ENCODE data around the gene C5orf34.
"Not testable (repeated sequence)": the region's sequence is repeated elsewhere in the genome, so short reads cannot be mapped to it uniquely, and the experiment has no call there.

Gene C5orf34

GRCh38 chr5:43511062-43511461 is 3.9 kb downstream of the C5orf34 start:
- not testable (repeated sequence) for DNase-seq

- DNase-seq: no peak
These were observed 16.4 kb downstream of the C5orf34 start for GRCh38 chr5:43498581-43498980.

- no peak for DNase-seq
These were observed 17.4 kb downstream of the C5orf34 start for GRCh38 chr5:43497311-43498104.

GRCh38 chr5:43491326-43491725 is 23.6 kb downstream of the C5orf34 start:
- DNase-seq: no peak

GRCh38 chr5:43486353-43486752 is 28.6 kb downstream of the C5orf34 start:
- DNase-seq: no peak

GRCh38 chr5:43485406-43485805 is 29.5 kb downstream of the C5orf34 start:
- no peak for DNase-seq

- DNase-seq: peak; percentile 66
These were observed 30.7 kb downstream of the C5orf34 start for GRCh38 chr5:43484106-43484849.

- peak; percentile 80 for DNase-seq
These were observed 31.4 kb downstream of the C5orf34 start, which contains the start of gene TMEM267 for GRCh38 chr5:43483298-43484105. TSS of gene TMEM267 (minus strand) at chr5:43483865. CDS start at chr5:43453969, 29,896 bp downstream.

GRCh38 chr5:43482490-43483297 is 32.3 kb downstream of the C5orf34 start:
- no peak for DNase-seq

GRCh38 chr5:43469671-43470391 is 45.1 kb downstream of the C5orf34 start:
- no peak for DNase-seq

GRCh38 chr5:43467100-43467499 is 47.8 kb downstream of the C5orf34 start:
- DNase-seq: no peak

- not testable (repeated sequence) for DNase-seq
These were observed 49.5 kb downstream of the C5orf34 start for GRCh38 chr5:43465455-43465854.

GRCh38 chr5:43461066-43461465 is 53.9 kb downstream of the C5orf34 start:
- DNase-seq: no peak

GRCh38 chr5:43456556-43456955 is 58.4 kb downstream of the C5orf34 start:
- no peak for DNase-seq

GRCh38 chr5:43441575-43441974 is 73.4 kb downstream of the C5orf34 start:
- DNase-seq: not testable (repeated sequence)

- DNase-seq: no peak
These were observed 77.8 kb downstream of the C5orf34 start for GRCh38 chr5:43437062-43437660.

All from amniotic stem cell (primary cell).